NT2/D1 (cell line): ENCODE data around the gene DENND1C.

Experiments used
- SUZ12 ChIP-seq: IDR thresholded peaks from 2 replicates; pipeline ENCODE4 v1.6.1; 2011; ENCODE audit not compliant: insufficient read length, insufficient read depth; ENCODE audit errors: extremely low read depth
- YY1 ChIP-seq: IDR thresholded peaks from 2 replicates; pipeline ENCODE4 v1.6.1; 2011; ENCODE audit not compliant: insufficient read length, insufficient read depth
- ZNF274 ChIP-seq: IDR thresholded peaks from 2 replicates; pipeline ENCODE4 v1.6.1; 2011; ENCODE audit warnings: mild to moderate bottlenecking, low read depth, low read length

- TF ChIP-seq SUZ12 (no peak), ZNF274 (no peak), YY1 (no peak)
Observed at GRCh38 chr19:6433165-6433564, 48.4 kb downstream of the DENND1C start.
